GM19099 (cell line): ENCODE measurements around the gene TYROBP.

ENCODE experiments used
- POLR2A ChIP-seq: IDR thresholded peaks from 3 replicates; pipeline ENCODE4 v1.6.1; 2011; ENCODE audit warnings: low read depth; ENCODE audit not compliant: insufficient read length; ENCODE audit errors: extremely low read depth

TYROBP gene

GRCh38 chr19:35869327-35870123 is 38.6 kb downstream of the TYROBP start:
- no peak for TF ChIP-seq POLR2A

- no peak for TF ChIP-seq POLR2A
Observed at GRCh38 chr19:35868823-35869326, 39.2 kb downstream of the TYROBP start.

- TF ChIP-seq POLR2A, result no peak
Observed at GRCh38 chr19:35868172-35868822, 39.8 kb downstream of the TYROBP start, which contains the start of gene APLP1. Gene APLP1, plus strand, starts transcription at chr19:35868574. Its CDS starts 63 bp downstream, at chr19:35868637.

- TF ChIP-seq POLR2A, result no peak
Observed at GRCh38 chr19:35863018-35863417, 45.1 kb downstream of the TYROBP start.

- TF ChIP-seq POLR2A, result no peak
Observed at GRCh38 chr19:35862528-35862927, 45.6 kb downstream of the TYROBP start.

- no peak for TF ChIP-seq POLR2A
Observed at GRCh38 chr19:35861640-35862160, 46.4 kb downstream of the TYROBP start.

- TF ChIP-seq POLR2A, result no peak
Observed at GRCh38 chr19:35860818-35861639, 47.1 kb downstream of the TYROBP start.

GRCh38 chr19:35860436-35860817 is 47.7 kb downstream of the TYROBP start:
- no peak for TF ChIP-seq POLR2A

GRCh38 chr19:35859414-35859813 is 48.7 kb downstream of the TYROBP start:
- no peak for TF ChIP-seq POLR2A

GRCh38 chr19:35858311-35858710 is 49.8 kb downstream of the TYROBP start:
- TF ChIP-seq POLR2A, result no peak

- no peak for TF ChIP-seq POLR2A
Observed at GRCh38 chr19:35856546-35857149, 51.4 kb downstream of the TYROBP start, which contains the start of gene KIRREL2. Gene KIRREL2, plus strand, starts transcription at chr19:35856911. Its CDS starts 209 bp downstream, at chr19:35857120.
